ENCODE results near the gene DISP2. TPM values are rescaled to one million over a fixed set of nuclear protein-coding genes. Genes with fewer than 3 reads are reported as not detected.

DISP2 gene
- total RNA-seq, 1 experiment from 2014 or later, result 0.51 TPM

DNA sequence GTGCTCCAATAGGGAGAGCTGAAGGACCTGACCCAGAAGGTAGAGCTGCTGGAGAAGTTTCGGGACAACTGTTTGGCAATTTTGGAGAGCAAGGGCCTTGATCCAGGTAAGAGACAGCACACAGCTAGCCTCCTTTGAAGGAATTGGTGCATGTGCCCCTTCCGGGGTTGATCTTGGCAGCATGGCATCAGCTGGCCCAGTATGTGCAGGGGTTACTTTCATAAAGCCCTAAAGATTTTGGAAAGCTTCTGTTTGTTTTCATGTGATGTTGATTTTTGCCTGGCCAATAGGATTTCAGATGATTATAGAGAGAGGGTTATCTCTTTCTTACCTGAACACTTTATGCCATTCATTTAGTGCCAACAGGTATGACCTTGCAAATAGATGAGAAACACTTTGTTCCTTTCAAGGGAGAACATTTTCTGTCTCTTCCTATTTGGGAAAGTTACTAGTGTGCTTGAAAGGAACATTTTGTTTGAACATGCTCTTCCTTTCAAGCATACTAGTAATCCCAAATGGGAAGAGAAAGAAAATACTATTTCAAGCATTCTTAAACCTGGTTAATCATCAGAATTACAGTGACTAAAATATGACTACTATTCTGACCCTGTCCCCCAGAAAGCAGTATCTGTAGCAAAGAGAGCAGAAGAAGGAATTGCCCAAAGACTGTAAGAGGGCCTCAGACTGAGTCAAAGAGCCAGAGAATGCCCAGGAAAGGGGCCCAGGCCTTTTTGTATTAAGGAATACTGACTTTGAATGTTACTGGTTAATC, 32.0 kb downstream of the DISP2 start:
- no peak for DNase-seq (ENCODE audit: low read depth)

DNA sequence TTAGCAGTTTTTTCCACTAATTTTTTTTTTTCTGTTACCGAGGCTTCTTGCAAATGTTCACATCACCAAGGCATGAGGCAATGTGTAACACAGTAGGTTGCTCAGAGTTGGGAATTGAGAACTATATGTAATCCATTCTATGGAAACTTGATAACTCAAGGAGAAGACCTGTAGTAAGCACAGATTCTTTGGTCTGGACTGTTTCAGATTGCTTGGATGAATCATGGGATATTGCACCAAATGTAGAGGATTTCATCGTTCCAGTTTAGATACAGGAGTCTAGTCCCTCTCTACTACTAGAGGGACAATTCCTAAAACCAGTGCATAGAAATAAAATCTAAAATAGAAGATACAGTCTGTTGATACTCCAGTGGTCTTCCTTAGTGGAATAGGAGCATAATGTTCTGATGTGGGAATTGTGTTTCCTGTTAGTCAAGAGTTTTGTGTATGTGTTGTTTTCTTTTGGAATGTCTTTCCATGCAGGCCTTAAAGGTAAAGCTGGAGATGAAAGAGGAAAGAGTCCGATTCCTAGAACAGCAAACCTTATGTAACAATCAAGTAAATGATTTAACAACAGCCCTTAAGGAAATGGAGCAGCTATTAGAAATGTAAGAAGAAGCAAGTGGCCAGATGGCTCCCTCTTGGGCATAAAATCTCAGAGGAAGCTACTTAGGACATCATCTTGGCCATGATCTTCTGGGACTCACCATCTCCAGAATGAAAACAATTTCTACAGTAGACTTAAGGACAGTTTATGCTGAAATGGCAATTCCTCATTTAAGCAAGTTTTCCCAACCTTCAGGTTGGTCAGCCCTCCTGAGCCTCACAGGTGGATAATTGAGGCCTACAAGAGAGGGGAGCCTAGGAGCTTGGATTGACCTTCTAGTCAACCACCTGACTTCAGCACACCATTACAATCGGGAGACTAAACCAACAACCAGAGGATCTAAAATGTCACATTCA, 35.2 kb downstream of the DISP2 start:
- DNase-seq (ENCODE audit: low read depth), result no peak

DNA sequence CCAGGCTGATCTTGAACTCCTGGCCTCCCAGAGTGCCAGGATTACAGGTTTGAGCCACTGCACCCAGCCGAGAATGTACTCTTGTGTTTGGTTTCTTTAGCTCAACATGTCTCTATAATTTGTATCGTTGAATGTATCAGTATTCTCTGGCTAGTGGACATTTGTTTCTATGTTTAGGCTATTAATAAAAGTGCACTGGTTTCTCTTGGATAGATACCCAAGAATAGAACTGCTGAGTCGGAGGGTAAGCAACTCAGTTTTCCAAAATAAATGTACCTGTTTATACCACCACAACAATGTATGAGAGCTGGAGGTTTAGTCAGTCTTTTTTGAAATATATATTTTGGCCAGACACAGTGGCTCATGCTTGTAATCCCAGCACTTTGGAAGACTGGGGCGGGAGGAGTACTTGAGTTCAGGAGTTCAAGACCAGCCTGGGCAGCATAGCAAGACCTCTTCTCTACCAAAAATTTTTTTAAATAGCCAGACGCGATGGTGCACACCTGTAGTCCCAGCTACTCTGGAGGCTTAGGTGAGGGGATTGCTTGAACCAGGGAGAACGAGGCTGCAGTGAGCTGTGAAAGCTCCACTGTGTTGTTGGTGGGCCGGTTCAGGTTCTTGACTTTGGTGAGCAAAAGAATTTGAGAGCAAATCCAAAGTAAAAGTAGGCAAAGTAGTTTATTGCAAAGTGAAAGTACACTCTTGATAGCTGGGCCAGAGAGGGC, 39.8 kb downstream of the DISP2 start:
- no peak for DNase-seq (ENCODE audit: low read depth)

DNA sequence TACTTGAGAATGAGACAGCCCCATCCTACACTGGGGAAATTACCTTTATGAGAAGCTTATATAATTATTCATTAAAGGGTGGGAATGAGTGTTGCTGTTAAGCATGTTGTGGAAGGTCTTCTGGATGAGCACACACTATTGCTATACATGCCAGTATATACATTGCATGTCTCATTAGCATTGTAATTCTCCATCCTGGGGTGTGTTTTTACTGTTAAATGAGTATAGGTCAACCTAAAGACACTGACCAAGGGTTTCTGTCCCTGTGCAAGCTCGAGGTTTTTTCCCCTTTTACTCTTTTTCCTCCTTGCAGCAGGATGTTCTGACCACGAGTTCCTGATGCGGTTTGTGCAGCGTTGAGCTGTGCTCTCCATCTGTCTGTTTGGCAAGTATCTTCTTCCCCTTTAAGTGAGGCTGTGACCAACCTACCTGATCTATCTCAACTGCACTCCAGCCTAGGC, 40.4 kb downstream of the DISP2 start:
- no peak for DNase-seq (ENCODE audit: low read depth)

DNA sequence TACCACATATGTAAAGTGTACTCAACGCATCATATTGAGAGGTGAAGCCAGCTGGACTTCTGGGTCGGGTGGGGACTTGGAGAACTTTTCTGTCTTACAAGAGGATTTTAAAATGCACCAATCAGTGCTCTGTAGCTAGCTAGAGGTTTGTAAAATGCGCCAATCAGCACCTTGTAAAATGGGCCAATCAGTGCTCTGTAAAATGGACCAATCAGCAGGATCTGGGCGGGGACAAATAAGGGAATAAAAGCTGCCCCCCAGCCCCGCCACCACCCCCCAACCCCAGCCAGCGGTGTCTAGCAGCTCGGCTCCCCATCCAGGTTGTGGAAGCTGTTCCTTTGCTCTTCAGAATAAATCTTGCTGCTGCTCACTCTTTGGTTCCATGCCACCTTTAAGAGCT, 41.4 kb downstream of the DISP2 start:
- DNase-seq (ENCODE audit: low read depth), result no peak

DNA sequence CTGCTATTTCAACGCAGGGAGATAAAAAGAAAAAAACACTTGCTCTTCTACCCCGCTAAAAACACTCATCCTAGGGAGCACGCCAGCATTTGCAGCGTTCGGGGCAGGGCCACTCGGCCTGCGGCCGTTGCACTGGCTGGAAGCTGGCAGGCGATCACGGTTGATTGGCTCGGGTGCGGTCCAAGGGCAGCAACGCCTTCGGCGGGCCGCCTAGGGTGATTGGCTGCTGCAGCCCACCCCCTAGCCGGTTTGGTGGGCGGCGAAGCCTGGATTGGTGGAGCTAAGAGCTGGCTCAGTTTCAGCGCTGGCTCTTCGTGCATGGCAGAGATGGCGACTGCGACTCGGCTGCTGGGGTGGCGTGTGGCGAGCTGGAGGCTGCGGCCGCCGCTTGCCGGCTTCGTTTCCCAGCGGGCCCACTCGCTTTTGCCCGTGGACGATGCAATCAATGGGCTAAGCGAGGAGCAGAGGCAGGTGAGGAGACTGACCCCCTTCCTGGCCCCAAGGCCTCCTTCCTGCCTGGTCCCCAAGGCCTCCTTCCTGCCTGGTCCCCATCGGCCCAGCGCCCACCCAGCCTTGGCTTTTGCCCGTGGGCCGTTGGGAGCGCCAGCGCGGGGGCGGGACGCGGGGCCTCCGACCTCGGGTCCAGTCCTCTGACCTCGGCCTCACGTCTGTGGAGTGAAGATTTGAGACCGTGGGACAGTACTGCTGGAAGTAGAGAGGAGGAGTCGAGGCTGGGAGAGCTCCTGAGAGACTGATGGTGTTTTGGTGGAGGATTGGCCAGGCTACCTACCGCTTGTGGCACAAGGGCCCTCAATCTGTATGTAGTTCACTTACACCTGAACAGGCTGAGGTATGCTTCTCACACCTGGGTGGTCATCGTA, 47.7 kb downstream of the DISP2 start, which contains the start of gene IVD:
IVD (plus strand) TSS at position 295 of the 881 bp plus-strand sequence; CDS start at position 328, 33 bp downstream.
- DNase-seq (ENCODE audit: low read depth), result peak; percentile 98

DNA sequence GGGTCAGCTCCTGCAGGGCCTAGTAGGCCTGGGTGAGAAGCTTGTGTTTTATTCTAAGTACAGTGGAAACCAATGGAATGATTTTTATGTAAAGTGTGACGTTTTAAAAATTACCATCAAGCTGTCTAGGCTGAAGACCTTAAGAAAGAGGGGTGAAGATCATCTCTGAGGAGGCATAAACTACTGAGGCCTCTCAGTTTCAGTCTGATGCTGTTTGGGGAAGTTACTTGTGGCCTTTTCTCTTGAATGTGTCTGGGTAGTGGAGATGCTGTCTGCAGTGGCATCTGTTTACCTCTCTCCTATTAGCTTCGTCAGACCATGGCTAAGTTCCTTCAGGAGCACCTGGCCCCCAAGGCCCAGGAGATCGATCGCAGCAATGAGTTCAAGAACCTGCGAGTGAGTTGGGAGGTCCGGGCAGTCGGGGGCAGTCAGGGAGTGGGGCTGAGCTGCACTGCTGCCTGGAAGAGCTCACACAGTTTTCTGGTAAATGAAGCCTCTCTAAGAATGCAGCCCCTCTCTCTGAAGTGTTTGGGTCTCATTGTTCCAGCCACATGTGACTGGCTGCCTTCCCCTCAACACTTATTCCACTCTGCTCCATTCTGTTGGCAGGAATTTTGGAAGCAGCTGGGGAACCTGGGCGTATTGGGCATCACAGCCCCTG, 49.4 kb downstream of the DISP2 start:
- no peak for DNase-seq (ENCODE audit: low read depth)

DNA sequence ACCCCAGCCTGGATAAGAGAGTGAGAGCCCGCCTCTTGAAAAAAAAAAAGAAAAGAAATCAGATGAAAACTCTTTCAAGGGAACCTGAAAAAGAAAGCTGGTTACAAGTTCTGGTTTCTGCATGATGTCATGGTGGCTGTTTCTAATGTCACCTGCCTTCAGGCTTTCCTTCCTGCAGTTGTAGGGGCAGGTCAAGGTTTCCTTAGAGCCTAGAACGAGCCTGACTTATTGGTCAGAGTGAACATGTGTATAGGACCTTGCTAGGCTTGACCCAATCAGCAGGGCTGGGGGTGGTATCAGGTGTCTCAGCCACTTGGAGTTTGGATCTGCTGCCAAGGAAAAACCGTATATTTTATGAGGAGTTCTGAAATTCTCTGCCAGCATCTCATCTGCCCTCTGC, 51.3 kb downstream of the DISP2 start:
- DNase-seq (ENCODE audit: low read depth), result no peak

DNA sequence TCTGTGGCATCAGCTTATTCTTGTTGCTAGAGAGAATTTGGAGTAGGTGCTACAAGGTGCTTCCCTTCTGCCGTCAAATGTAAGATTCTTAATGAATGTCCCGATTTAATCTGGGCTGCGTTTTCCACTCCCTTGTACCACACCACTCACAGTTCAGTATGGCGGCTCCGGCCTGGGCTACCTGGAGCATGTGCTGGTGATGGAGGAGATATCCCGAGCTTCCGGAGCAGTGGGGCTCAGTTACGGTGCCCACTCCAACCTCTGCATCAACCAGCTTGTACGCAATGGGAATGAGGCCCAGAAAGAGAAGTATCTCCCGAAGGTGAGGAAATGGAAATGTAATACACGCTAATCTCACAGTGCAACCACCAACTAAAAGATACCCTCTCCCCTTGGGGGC, 52.5 kb downstream of the DISP2 start:
- DNase-seq (ENCODE audit: low read depth), result no peak

DNA sequence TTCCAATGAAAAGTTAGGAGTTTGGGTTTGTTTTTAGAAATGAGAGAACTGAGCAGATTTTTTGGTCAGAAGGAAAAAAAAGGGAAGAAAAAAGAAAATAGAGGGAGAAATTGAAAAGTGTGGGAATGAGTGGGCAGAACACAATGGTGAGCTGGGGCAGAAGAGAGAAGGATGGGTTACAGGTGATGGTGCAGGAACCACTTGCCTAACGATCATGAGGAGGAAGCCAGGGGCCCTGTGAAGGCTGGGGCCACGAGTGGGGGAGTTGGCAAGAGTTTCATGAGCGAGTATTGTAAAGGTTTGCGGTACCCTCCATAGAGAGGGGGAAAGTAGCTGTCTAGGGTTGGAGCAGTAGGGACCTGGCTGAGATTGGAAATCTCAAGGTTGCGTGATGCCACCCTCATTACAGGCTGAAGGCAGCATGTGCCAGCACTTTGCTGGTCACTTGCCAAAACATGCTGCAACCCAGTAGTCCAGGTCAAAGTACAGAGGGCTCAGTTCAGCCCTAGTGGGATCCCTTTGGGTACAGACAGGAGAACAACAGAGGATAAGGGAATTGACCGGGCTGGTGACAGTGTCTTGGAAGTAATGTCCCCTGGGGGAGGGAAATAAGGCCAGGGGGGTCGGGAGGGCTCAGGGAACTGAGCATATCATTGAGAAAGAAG, 54.2 kb downstream of the DISP2 start:
- no peak for DNase-seq (ENCODE audit: low read depth)

DNA sequence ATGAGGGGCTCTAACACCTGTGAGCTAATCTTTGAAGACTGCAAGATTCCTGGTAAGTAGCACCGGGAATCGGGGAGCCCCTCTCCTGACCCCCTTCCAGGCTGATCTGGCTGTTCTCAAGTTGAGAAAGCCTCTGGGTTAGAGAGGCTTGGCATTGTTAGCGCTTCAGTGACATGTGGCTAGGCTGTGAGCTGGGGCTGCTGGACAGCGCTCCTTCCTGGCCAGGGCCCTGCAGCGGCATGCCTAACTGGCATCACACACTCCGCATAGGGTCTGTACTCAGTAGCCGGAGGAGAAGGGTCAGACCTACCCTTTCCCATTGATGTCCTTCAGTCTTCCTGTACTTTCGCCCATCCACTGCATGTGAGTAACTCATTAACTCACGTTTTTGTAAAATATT, 55.0 kb downstream of the DISP2 start:
- DNase-seq (ENCODE audit: low read depth), result no peak

DNA sequence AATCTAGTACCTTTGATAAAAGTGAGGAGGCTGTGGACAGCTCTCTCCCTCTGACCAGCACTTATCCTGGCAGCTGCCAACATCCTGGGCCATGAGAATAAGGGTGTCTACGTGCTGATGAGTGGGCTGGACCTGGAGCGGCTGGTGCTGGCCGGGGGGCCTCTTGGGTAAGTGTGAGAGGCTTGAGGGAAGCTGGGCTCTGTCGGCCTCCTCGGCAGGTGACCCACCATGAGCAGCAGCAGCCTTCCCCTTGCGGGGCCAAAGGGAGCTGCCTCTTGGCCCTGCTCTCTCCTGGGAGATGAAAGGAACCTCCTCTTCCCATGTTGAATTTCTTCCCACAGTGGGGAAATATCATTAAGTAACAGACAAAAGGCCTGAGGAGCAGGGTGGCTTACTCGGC, 56.8 kb downstream of the DISP2 start:
- no peak for DNase-seq (ENCODE audit: low read depth)

DNA sequence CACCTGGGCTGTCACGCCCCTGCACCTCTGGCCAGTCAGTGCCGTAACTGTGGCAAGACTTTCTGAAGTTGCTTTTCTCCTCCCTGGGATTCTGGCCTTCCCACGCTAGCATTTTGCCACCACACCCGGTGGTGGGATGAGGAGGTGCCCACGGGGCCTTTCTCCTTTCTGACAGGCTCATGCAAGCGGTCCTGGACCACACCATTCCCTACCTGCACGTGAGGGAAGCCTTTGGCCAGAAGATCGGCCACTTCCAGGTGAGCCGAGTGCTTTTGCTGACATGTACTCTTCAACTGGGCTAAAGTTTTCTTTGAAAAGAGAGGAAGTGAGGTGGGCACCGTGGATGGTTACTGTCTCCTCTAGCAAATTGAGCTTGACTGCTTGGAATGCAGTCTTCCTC, 57.2 kb downstream of the DISP2 start:
- DNase-seq (ENCODE audit: low read depth), result no peak

DNA sequence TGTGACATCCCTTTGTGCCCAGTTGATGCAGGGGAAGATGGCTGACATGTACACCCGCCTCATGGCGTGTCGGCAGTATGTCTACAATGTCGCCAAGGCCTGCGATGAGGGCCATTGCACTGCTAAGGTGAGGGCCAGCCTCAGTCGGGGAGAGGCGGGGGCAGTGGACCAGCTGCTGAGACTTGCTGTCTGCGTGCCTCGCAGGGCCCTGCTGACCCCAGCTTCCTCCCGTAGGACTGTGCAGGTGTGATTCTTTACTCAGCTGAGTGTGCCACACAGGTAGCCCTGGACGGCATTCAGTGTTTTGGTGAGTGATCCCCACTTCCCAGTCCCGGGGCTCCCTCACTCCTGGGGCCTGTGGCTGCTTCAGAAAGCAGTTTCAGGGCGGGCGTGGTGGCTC, 58.0 kb downstream of the DISP2 start:
- no peak for DNase-seq (ENCODE audit: low read depth)

DNA sequence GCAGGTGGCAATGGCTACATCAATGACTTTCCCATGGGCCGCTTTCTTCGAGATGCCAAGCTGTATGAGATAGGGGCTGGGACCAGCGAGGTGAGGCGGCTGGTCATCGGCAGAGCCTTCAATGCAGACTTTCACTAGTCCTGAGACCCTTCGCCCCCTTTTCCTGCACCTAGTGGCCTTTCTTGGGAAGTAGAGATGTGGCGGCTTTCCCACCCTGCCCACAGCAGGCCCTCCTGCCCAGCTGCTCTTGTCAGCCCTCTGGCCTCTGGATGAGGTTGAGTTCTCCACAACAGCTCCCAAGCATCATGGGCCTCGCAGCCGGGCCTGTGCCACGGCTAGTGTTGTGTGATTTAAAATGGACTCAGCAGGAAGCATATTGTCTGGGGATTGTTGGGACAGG, 60.1 kb downstream of the DISP2 start:
- DNase-seq (ENCODE audit: low read depth), result no peak

DNA sequence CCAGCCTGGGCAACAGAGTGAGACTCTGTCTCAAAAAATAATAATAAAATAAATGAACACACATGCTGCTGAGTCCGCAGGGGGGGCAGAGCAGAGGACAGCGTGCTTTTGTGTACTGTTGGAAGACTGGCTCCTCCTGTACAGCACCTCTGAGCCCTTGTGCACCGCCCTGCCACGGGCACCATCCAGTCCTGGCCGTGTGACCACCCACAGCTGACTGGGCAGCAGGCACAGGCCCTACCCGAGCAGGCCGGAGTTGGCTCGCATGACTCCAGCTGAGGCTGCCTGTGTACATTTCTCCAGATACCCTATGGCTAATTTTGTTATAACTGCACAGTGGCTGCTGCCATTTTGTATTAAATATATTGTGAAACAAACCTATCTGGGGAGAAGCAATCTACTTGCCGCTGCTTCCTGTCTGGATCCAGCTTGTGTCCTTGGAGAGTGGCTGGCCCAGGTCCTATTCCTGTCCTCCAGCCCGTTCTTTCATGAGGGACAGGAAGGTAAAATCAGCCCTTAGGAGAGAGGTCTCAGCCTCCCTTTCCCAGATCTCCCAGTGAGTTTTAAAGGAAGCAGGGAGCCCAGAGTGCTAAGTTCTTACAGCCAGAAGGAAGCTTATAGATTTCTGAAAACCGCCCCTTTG, 62.2 kb downstream of the DISP2 start:
- DNase-seq (ENCODE audit: low read depth), result no peak

DNA sequence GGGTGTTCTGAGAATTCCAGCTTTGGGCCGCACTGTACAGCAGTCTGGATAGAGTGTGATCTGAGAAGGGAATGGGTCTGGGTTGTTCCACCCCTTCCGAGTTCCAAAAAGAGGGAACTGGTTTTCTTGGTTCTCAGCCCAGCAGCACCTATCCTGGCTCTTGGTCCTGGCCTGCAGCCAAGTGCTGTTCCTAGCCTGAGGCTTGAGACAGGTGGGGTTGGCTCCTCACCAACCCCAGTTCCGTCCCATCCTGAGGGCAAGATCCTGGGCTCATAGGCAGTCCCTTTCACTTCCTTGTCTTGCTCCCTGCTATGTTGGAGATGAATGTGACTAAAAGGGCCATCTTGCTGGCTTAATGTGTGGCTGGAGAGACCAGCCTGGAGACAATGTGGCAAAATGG, 62.8 kb downstream of the DISP2 start:
- no peak for DNase-seq (ENCODE audit: low read depth)

DNA sequence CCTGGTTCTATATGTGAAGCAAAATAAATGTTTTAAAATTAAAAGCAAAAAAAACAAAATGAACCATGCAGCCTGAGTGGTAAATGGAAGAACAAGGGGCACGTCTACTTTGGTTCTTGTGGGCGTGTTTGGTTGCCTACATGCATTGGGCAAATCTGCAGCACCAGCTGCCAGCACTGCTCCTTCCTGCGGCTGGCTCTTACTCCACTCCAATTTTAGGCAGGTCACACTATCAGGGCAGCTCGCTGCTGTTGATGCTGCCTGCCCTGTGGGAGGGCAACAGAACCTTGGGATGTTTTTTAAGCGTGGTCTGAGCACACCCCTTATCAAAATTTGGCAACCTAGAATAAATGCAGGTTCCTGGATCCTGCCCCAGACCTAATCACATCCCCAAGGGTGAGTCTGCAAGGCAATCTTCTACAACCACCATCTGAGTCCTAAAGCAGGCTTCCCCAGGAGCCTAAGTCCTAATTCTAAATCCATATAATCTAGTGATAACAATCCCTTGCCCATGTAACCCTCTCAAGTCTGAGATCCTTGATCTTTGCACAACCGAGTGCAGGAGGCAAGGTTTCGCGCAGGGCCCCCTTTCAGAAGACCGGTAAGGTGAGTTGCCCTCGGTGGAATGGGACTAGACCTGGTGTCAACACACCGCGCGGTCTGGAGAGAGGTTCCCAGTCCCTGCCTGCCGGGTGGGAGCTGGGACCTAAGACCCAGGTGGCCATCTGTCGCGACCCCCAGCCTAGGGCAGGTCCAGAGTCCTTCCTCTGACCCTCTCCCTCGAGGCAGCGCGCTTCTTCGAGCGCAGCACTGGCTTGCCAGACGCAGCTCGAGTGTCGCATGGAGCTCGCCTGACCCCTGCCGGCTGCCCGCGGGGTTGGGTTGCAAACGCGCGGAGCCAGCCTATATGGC, 63.5 kb downstream of the DISP2 start:
- peak; percentile 76 for DNase-seq (ENCODE audit: low read depth)

Data from Daoy (cell line).